HG02610 (cell line): ENCODE data around the gene FGFR1OP2.
A peak's percentile ranks its signal among the peaks of the same experiment; 100 is the strongest.
"Not testable (repeated sequence)": the region's sequence is repeated elsewhere in the genome, so short reads cannot be mapped to it uniquely, and the experiment has no call there.

Experiments
- ATAC-seq: cut with Tn5 transposase; IDR thresholded peaks from one replicate; pipeline ENCODE4 v1.9.1; 2021; ENCODE audit warnings: mild to moderate bottlenecking, moderate library complexity; ENCODE audit not compliant: unreplicated experiment

FGFR1OP2 gene

GRCh38 chr12:26940516-26941214 lies 2.4 kb downstream of the FGFR1OP2 start:
- no peak for ATAC-seq

- ATAC-seq, result no peak
Measured at GRCh38 chr12:26941215-26941594, 2.9 kb downstream of the FGFR1OP2 start.

- ATAC-seq, result no peak
Measured at GRCh38 chr12:26948309-26948708, 10.0 kb downstream of the FGFR1OP2 start.

- ATAC-seq, result no peak
Measured at GRCh38 chr12:26953447-26953846, 15.2 kb downstream of the FGFR1OP2 start.

GRCh38 chr12:26954027-26954426 lies 15.8 kb downstream of the FGFR1OP2 start:
- ATAC-seq, result no peak

- not testable (repeated sequence) for ATAC-seq
Measured at GRCh38 chr12:26961391-26961790, 23.1 kb downstream of the FGFR1OP2 start.

GRCh38 chr12:26961803-26962202 lies 23.5 kb downstream of the FGFR1OP2 start:
- no peak for ATAC-seq

GRCh38 chr12:26963413-26963812 lies 25.1 kb downstream of the FGFR1OP2 start:
- ATAC-seq, result no peak

GRCh38 chr12:26966842-26967241 lies 28.6 kb downstream of the FGFR1OP2 start:
- ATAC-seq, result no peak

- no peak for ATAC-seq
Measured at GRCh38 chr12:26970136-26970535, 31.9 kb downstream of the FGFR1OP2 start.

- peak; percentile 100 for ATAC-seq
Measured at GRCh38 chr12:26971963-26972362, 33.7 kb downstream of the FGFR1OP2 start.

- no peak for ATAC-seq
Measured at GRCh38 chr12:26976687-26977086, 38.4 kb downstream of the FGFR1OP2 start.

GRCh38 chr12:26978801-26979200 lies 40.5 kb downstream of the FGFR1OP2 start:
- ATAC-seq, result no peak

- no peak for ATAC-seq
Measured at GRCh38 chr12:26979733-26980132, 41.5 kb downstream of the FGFR1OP2 start.

- ATAC-seq, result no peak
Measured at GRCh38 chr12:26982866-26983265, 44.6 kb downstream of the FGFR1OP2 start.

GRCh38 chr12:26987634-26988424 lies 49.6 kb downstream of the FGFR1OP2 start:
- ATAC-seq, result no peak

GRCh38 chr12:26988703-26989102 lies 50.4 kb downstream of the FGFR1OP2 start:
- ATAC-seq, result no peak

- ATAC-seq, result no peak
Measured at GRCh38 chr12:26989873-26990272, 51.6 kb downstream of the FGFR1OP2 start.

- no peak for ATAC-seq
Measured at GRCh38 chr12:26991826-26992225, 53.6 kb downstream of the FGFR1OP2 start.

GRCh38 chr12:26994109-26994508 lies 55.8 kb downstream of the FGFR1OP2 start:
- no peak for ATAC-seq

- no peak for ATAC-seq
Measured at GRCh38 chr12:26995706-26996105, 57.4 kb downstream of the FGFR1OP2 start.

GRCh38 chr12:26997003-26997402 lies 58.7 kb downstream of the FGFR1OP2 start:
- no peak for ATAC-seq
